ENCODE results near the gene HPRT1. TPM values are rescaled to one million over a fixed set of nuclear protein-coding genes. Genes with fewer than 3 reads are reported as not detected.

Gene HPRT1
- total RNA-seq, 1 donor from 2014 or later: 17.8 TPM

- DNase-seq (ENCODE audit: low spot score in 2 of 2, unreplicated experiment in 2 of 2): no peak
- Mint-ChIP-seq H3K27me3 (ENCODE audit: low read depth) (no peaks in the 10 kb centered on the region), H3K27ac (no peak overlapping the region), H3K36me3 (no peaks in the 10 kb centered on the region), H3K4me1 (peaks cover 7% of the 10 kb centered on the region), H3K9me3 (peaks cover 17% of the 10 kb centered on the region), H3K4me3 (no peak overlapping the region)
- TF ChIP-seq CTCF (IDR thresholded peaks at IDR 0.05; ENCODE audit: unreplicated experiment): no peak
These were observed 73.4 kb downstream of the HPRT1 start for GRCh38 chrX:134533352-134533751.

- TF ChIP-seq CTCF (IDR thresholded peaks at IDR 0.05; ENCODE audit: unreplicated experiment): no peak
- Mint-ChIP-seq H3K4me3 (no peak overlapping the region), H3K9me3 (peaks cover 20% of the 10 kb centered on the region), H3K27me3 (ENCODE audit: low read depth) (no peaks in the 10 kb centered on the region), H3K36me3 (no peaks in the 10 kb centered on the region), H3K4me1 (peaks cover 7% of the 10 kb centered on the region), H3K27ac (no peak overlapping the region)
- DNase-seq (ENCODE audit: low spot score in 2 of 2, unreplicated experiment in 2 of 2): no peak
These were observed 74.0 kb downstream of the HPRT1 start for GRCh38 chrX:134533952-134534351.

GRCh38 chrX:134537179-134537955 is 77.4 kb downstream of the HPRT1 start:
- Mint-ChIP-seq H3K9me3 (peaks cover 18% of the 10 kb centered on the region), H3K4me1 (peaks cover 10% of the 10 kb centered on the region), H3K27me3 (ENCODE audit: low read depth) (no peaks in the 10 kb centered on the region), H3K36me3 (no peaks in the 10 kb centered on the region), H3K27ac (peak overlapping the region; percentile 50), H3K4me3 (no peak overlapping the region)
- no peak for TF ChIP-seq CTCF (IDR thresholded peaks at IDR 0.05; ENCODE audit: unreplicated experiment)
- DNase-seq (ENCODE audit: low spot score in 2 of 2, unreplicated experiment in 2 of 2): no peak

GRCh38 chrX:134538316-134538715 is 78.4 kb downstream of the HPRT1 start:
- no peak for TF ChIP-seq CTCF (IDR thresholded peaks at IDR 0.05; ENCODE audit: unreplicated experiment)
- Mint-ChIP-seq H3K9me3 (peaks cover 17% of the 10 kb centered on the region), H3K4me3 (no peak overlapping the region), H3K27ac (no peak overlapping the region), H3K27me3 (ENCODE audit: low read depth) (no peaks in the 10 kb centered on the region), H3K4me1 (peaks cover 18% of the 10 kb centered on the region), H3K36me3 (no peaks in the 10 kb centered on the region)
- no peak for DNase-seq (ENCODE audit: low spot score in 2 of 2, unreplicated experiment in 2 of 2)

- Mint-ChIP-seq H3K4me3 (no peak overlapping the region), H3K27me3 (ENCODE audit: low read depth) (peaks cover 9% of the 10 kb centered on the region), H3K4me1 (peaks cover 28% of the 10 kb centered on the region), H3K36me3 (peaks cover 3% of the 10 kb centered on the region), H3K27ac (no peak overlapping the region), H3K9me3 (peaks cover 13% of the 10 kb centered on the region)
- no peak for TF ChIP-seq CTCF (IDR thresholded peaks at IDR 0.05; ENCODE audit: unreplicated experiment)
- DNase-seq (ENCODE audit: low spot score in 2 of 2, unreplicated experiment in 2 of 2): no peak
These were observed 81.9 kb downstream of the HPRT1 start for GRCh38 chrX:134541906-134542305.

Data from mesothelial cell of epicardium (in vitro differentiated cells).